ENCODE measurements around the gene SPRY1.

The SPRY1 gene

GRCh38 chr4:123354701-123355100 is 41.9 kb upstream of the SPRY1 start:
- Histone ChIP-seq H3K27me3 (ENCODE audit: control insufficient read depth, insufficient read depth, low read length) (no peaks in the 10 kb centered on the region), H3K4me1 (ENCODE audit: control insufficient read depth, insufficient read depth, low read length) (no peaks in the 10 kb centered on the region), H3K4me3 (ENCODE audit: low read length) (no peak overlapping the region), H3K27ac (ENCODE audit: low read length) (no peak overlapping the region), H3K36me3 (ENCODE audit: control insufficient read depth, insufficient read depth, low read length) (no peaks in the 10 kb centered on the region), H3K9me3 (ENCODE audit: control insufficient read depth, insufficient read depth, low read length) (no peaks in the 10 kb centered on the region)
- DNase-seq (ENCODE audit: low read depth, low spot score): no peak
- no CpG with 5 or more reads among the region's 5 CpGs for WGBS (ENCODE audit: insufficient coverage, insufficient read length)

- Histone ChIP-seq H3K4me1 (ENCODE audit: control insufficient read depth, insufficient read depth, low read length) (no peaks in the 10 kb centered on the region), H3K4me3 (ENCODE audit: low read length) (no peak overlapping the region), H3K36me3 (ENCODE audit: control insufficient read depth, insufficient read depth, low read length) (no peaks in the 10 kb centered on the region), H3K27me3 (ENCODE audit: control insufficient read depth, insufficient read depth, low read length) (no peaks in the 10 kb centered on the region), H3K9me3 (ENCODE audit: control insufficient read depth, insufficient read depth, low read length) (no peaks in the 10 kb centered on the region), H3K27ac (ENCODE audit: low read length) (no peak overlapping the region)
- whole genome bisulfite sequencing (ENCODE audit: insufficient coverage, insufficient read length): no CpG with 5 or more reads among the region's 7 CpGs
- DNase-seq (ENCODE audit: low read depth, low spot score): no peak
Observed at GRCh38 chr4:123356921-123357320, 39.7 kb upstream of the SPRY1 start.

- no CpG with 5 or more reads among the region's 5 CpGs for WGBS (ENCODE audit: insufficient coverage, insufficient read length)
- Histone ChIP-seq H3K4me1 (ENCODE audit: control insufficient read depth, insufficient read depth, low read length) (no peaks in the 10 kb centered on the region), H3K27me3 (ENCODE audit: control insufficient read depth, insufficient read depth, low read length) (no peaks in the 10 kb centered on the region), H3K27ac (ENCODE audit: low read length) (no peak overlapping the region), H3K9me3 (ENCODE audit: control insufficient read depth, insufficient read depth, low read length) (no peaks in the 10 kb centered on the region), H3K4me3 (ENCODE audit: low read length) (no peak overlapping the region), H3K36me3 (ENCODE audit: control insufficient read depth, insufficient read depth, low read length) (no peaks in the 10 kb centered on the region)
- DNase-seq (ENCODE audit: low read depth, low spot score): no peak
Observed at GRCh38 chr4:123359449-123360315, 36.9 kb upstream of the SPRY1 start.

- H3K27me3 ChIP-seq (ENCODE audit: control insufficient read depth, insufficient read depth, low read length): no peaks in the 10 kb centered on the region
- no peak overlapping the region for H3K27ac ChIP-seq (ENCODE audit: low read length)
Observed at GRCh38 chr4:123361195-123361861, 35.3 kb upstream of the SPRY1 start.

GRCh38 chr4:123362103-123362502 is 34.5 kb upstream of the SPRY1 start:
- H3K27me3 ChIP-seq (ENCODE audit: control insufficient read depth, insufficient read depth, low read length): no peaks in the 10 kb centered on the region
- no CpG with 5 or more reads among the region's 1 CpG for WGBS (ENCODE audit: insufficient coverage, insufficient read length)
- no peaks in the 10 kb centered on the region for H3K9me3 ChIP-seq (ENCODE audit: control insufficient read depth, insufficient read depth, low read length)
- no peak overlapping the region for H3K27ac ChIP-seq (ENCODE audit: low read length)
- no peak for DNase-seq (ENCODE audit: low read depth, low spot score)
- H3K36me3 ChIP-seq (ENCODE audit: control insufficient read depth, insufficient read depth, low read length): no peaks in the 10 kb centered on the region
- no peak overlapping the region for H3K4me3 ChIP-seq (ENCODE audit: low read length)
- H3K4me1 ChIP-seq (ENCODE audit: control insufficient read depth, insufficient read depth, low read length): no peaks in the 10 kb centered on the region

More at GRCh38 chr4:123361195-123361861, 35.3 kb upstream of the SPRY1 start:
- WGBS (ENCODE audit: insufficient coverage, insufficient read length): no CpG with 5 or more reads among the region's 2 CpGs
- no peak for DNase-seq (ENCODE audit: low read depth, low spot score)
- no peaks in the 10 kb centered on the region for H3K4me1 ChIP-seq (ENCODE audit: control insufficient read depth, insufficient read depth, low read length)
- H3K4me3 ChIP-seq (ENCODE audit: low read length): no peak overlapping the region
- H3K9me3 ChIP-seq (ENCODE audit: control insufficient read depth, insufficient read depth, low read length): no peaks in the 10 kb centered on the region
- H3K36me3 ChIP-seq (ENCODE audit: control insufficient read depth, insufficient read depth, low read length): no peaks in the 10 kb centered on the region

- no peak overlapping the region for H3K27ac ChIP-seq (ENCODE audit: low read length)
- no CpG with 5 or more reads among the region's 2 CpGs for WGBS (ENCODE audit: insufficient coverage, insufficient read length)
- H3K27me3 ChIP-seq (ENCODE audit: control insufficient read depth, insufficient read depth, low read length): no peaks in the 10 kb centered on the region
- H3K4me3 ChIP-seq (ENCODE audit: low read length): no peak overlapping the region
- H3K4me1 ChIP-seq (ENCODE audit: control insufficient read depth, insufficient read depth, low read length): no peaks in the 10 kb centered on the region
- H3K36me3 ChIP-seq (ENCODE audit: control insufficient read depth, insufficient read depth, low read length): no peaks in the 10 kb centered on the region
- H3K9me3 ChIP-seq (ENCODE audit: control insufficient read depth, insufficient read depth, low read length): no peaks in the 10 kb centered on the region
- DNase-seq (ENCODE audit: low read depth, low spot score): no peak
Observed at GRCh38 chr4:123363729-123364128, 32.9 kb upstream of the SPRY1 start.

GRCh38 chr4:123364906-123365305 is 31.7 kb upstream of the SPRY1 start:
- H3K36me3 ChIP-seq (ENCODE audit: control insufficient read depth, insufficient read depth, low read length): no peaks in the 10 kb centered on the region

GRCh38 chr4:123365412-123365811 is 31.2 kb upstream of the SPRY1 start:
- no peaks in the 10 kb centered on the region for H3K27me3 ChIP-seq (ENCODE audit: control insufficient read depth, insufficient read depth, low read length)
- no peak overlapping the region for H3K27ac ChIP-seq (ENCODE audit: low read length)
- no CpG with 5 or more reads among the region's 1 CpG for WGBS (ENCODE audit: insufficient coverage, insufficient read length)
- H3K36me3 ChIP-seq (ENCODE audit: control insufficient read depth, insufficient read depth, low read length): no peaks in the 10 kb centered on the region
- H3K9me3 ChIP-seq (ENCODE audit: control insufficient read depth, insufficient read depth, low read length): no peaks in the 10 kb centered on the region
- H3K4me3 ChIP-seq (ENCODE audit: low read length): no peak overlapping the region
- no peaks in the 10 kb centered on the region for H3K4me1 ChIP-seq (ENCODE audit: control insufficient read depth, insufficient read depth, low read length)
- DNase-seq (ENCODE audit: low read depth, low spot score): no peak

More at GRCh38 chr4:123364906-123365305, 31.7 kb upstream of the SPRY1 start:
- whole genome bisulfite sequencing (ENCODE audit: insufficient coverage, insufficient read length): no CpG with 5 or more reads among the region's 3 CpGs
- Histone ChIP-seq H3K4me3 (ENCODE audit: low read length) (no peak overlapping the region), H3K27ac (ENCODE audit: low read length) (no peak overlapping the region), H3K9me3 (ENCODE audit: control insufficient read depth, insufficient read depth, low read length) (no peaks in the 10 kb centered on the region), H3K4me1 (ENCODE audit: control insufficient read depth, insufficient read depth, low read length) (no peaks in the 10 kb centered on the region), H3K27me3 (ENCODE audit: control insufficient read depth, insufficient read depth, low read length) (no peaks in the 10 kb centered on the region)
- DNase-seq (ENCODE audit: low read depth, low spot score): no peak

- no peak overlapping the region for H3K27ac ChIP-seq (ENCODE audit: low read length)
- no peaks in the 10 kb centered on the region for H3K4me1 ChIP-seq (ENCODE audit: control insufficient read depth, insufficient read depth, low read length)
- no peaks in the 10 kb centered on the region for H3K9me3 ChIP-seq (ENCODE audit: control insufficient read depth, insufficient read depth, low read length)
- no peaks in the 10 kb centered on the region for H3K36me3 ChIP-seq (ENCODE audit: control insufficient read depth, insufficient read depth, low read length)
- DNase-seq (ENCODE audit: low read depth, low spot score): no peak
- WGBS (ENCODE audit: insufficient coverage, insufficient read length): no CpG with 5 or more reads among the region's 6 CpGs
- no peak overlapping the region for H3K4me3 ChIP-seq (ENCODE audit: low read length)
- H3K27me3 ChIP-seq (ENCODE audit: control insufficient read depth, insufficient read depth, low read length): no peaks in the 10 kb centered on the region
Observed at GRCh38 chr4:123366144-123366748, 30.3 kb upstream of the SPRY1 start.

- Histone ChIP-seq H3K4me3 (ENCODE audit: low read length) (no peak overlapping the region), H3K9me3 (ENCODE audit: control insufficient read depth, insufficient read depth, low read length) (no peaks in the 10 kb centered on the region), H3K36me3 (ENCODE audit: control insufficient read depth, insufficient read depth, low read length) (no peaks in the 10 kb centered on the region), H3K27ac (ENCODE audit: low read length) (no peak overlapping the region), H3K4me1 (ENCODE audit: control insufficient read depth, insufficient read depth, low read length) (no peaks in the 10 kb centered on the region), H3K27me3 (ENCODE audit: control insufficient read depth, insufficient read depth, low read length) (no peaks in the 10 kb centered on the region)
- no CpG with 5 or more reads among the region's 1 CpG for WGBS (ENCODE audit: insufficient coverage, insufficient read length)
- DNase-seq (ENCODE audit: low read depth, low spot score): peak; percentile 74
Observed at GRCh38 chr4:123378794-123379193, 17.8 kb upstream of the SPRY1 start.

Data from iPS DF 6.9 (cell line).